Liver (tissue), 3 donors: Measurements from ENCODE around the gene MPC2.

Source experiments
- CTCF ChIP-seq: fragments of 150-350 bp; IDR thresholded peaks from 2 replicates; pipeline ENCODE4 v1.5.1; 2017; ENCODE audit warnings: improper control_type of control experiment, low read depth, low read length; ENCODE audit not compliant: missing input control
- EGR1 ChIP-seq, 2 donors: IDR thresholded peaks; 2 replicates each; pipeline ENCODE4 v1.6.1; 2016 to 2018; ENCODE audit warnings: antibody characterized with exemption in 2 of 2, low read depth in 2 of 2
- FOXA1 ChIP-seq: IDR thresholded peaks from 2 replicates; pipeline ENCODE4 v1.6.1; 2016; ENCODE audit warnings: antibody characterized with exemption
- GABPA ChIP-seq, 2 donors: IDR thresholded peaks in 1 of 2; conservative IDR thresholded peaks in 1 of 2; 2 replicates each; pipeline ENCODE4 v1.6.1; 2016; ENCODE audit warnings: antibody characterized with exemption in 2 of 2, mild to moderate bottlenecking in 1 of 2, moderate library complexity in 1 of 2
- JUND ChIP-seq, 2 donors: IDR thresholded peaks; 2 replicates each; pipeline ENCODE4 v1.6.1; 2016; ENCODE audit warnings: antibody characterized with exemption in 2 of 2
- MAX ChIP-seq: IDR thresholded peaks from 2 replicates; pipeline ENCODE4 v1.6.1; 2016; ENCODE audit warnings: antibody characterized with exemption
- NR2F2 ChIP-seq: IDR thresholded peaks from 2 replicates; pipeline ENCODE4 v1.6.1; 2016; ENCODE audit warnings: antibody characterized with exemption
- RAD21 ChIP-seq, 2 donors: IDR thresholded peaks; 2 replicates each; pipeline ENCODE4 v1.6.1; 2016; ENCODE audit warnings: antibody characterized with exemption in 2 of 2, mild to moderate bottlenecking in 2 of 2
- RXRA ChIP-seq, 2 donors: IDR thresholded peaks; 2 replicates each; pipeline ENCODE4 v1.6.1; 2017 to 2018; ENCODE audit warnings: antibody characterized with exemption in 2 of 2, mild to moderate bottlenecking in 1 of 2
- TAF1 ChIP-seq: conservative IDR thresholded peaks from 2 replicates; pipeline ENCODE4 v1.6.1; 2016; ENCODE audit warnings: antibody characterized with exemption, mild to moderate bottlenecking
- YY1 ChIP-seq: IDR thresholded peaks from 2 replicates; pipeline ENCODE4 v1.6.1; 2016; ENCODE audit warnings: antibody characterized with exemption, mild to moderate bottlenecking
- TF ChIP-seq, protein P1 (sequence below): IDR thresholded peaks from 2 replicates; pipeline ENCODE4 v1.6.1; 2016; ENCODE audit warnings: antibody characterized with exemption, mild to moderate bottlenecking
- donor health status: healthy.
- donor health status: healthy.

DNA sequence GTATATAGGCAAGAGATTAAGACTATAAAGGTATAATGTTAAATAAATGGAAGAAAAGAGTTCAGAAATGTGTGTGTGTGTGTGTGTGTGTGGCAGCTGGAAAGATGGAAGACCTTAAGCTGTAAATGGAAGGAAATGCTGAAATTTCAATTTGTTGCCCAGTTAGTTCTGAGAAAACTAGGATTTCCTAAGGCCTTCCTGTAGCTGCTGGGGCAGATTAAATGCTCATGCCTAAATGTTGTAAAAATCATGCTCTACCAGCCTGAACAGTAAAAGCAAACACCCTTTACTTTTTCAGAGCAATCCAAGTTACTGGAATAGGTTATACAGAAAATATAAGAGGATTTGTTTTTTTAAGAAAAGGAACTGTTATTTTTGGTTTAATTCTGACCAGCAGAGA lies 31.2 kb downstream of the MPC2 start:
- TF ChIP-seq TAF1 (no peak), YY1 (no peak), JUND (IDR thresholded peaks at IDR 0.05) (no peak), CTCF (no peak), NR2F2 (no peak), EGR1 (IDR thresholded peaks at IDR 0.05; ENCODE audit: low read depth in 2 of 2) (no peak), RXRA (IDR thresholded peaks at IDR 0.05) (no peak), MAX (no peak), GABPA (IDR thresholded peaks at IDR 0.05 in 1 of 2, conservative IDR thresholded peaks at IDR 0.05 in 1 of 2) (no peak), RAD21 (IDR thresholded peaks at IDR 0.05) (no peak), FOXA1 (no peak)
- TF ChIP-seq, protein P1, sequence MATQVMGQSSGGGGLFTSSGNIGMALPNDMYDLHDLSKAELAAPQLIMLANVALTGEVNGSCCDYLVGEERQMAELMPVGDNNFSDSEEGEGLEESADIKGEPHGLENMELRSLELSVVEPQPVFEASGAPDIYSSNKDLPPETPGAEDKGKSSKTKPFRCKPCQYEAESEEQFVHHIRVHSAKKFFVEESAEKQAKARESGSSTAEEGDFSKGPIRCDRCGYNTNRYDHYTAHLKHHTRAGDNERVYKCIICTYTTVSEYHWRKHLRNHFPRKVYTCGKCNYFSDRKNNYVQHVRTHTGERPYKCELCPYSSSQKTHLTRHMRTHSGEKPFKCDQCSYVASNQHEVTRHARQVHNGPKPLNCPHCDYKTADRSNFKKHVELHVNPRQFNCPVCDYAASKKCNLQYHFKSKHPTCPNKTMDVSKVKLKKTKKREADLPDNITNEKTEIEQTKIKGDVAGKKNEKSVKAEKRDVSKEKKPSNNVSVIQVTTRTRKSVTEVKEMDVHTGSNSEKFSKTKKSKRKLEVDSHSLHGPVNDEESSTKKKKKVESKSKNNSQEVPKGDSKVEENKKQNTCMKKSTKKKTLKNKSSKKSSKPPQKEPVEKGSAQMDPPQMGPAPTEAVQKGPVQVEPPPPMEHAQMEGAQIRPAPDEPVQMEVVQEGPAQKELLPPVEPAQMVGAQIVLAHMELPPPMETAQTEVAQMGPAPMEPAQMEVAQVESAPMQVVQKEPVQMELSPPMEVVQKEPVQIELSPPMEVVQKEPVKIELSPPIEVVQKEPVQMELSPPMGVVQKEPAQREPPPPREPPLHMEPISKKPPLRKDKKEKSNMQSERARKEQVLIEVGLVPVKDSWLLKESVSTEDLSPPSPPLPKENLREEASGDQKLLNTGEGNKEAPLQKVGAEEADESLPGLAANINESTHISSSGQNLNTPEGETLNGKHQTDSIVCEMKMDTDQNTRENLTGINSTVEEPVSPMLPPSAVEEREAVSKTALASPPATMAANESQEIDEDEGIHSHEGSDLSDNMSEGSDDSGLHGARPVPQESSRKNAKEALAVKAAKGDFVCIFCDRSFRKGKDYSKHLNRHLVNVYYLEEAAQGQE, result no peak
